ENCODE measurements around the gene BAZ2A.
"Not testable (repeated sequence)": the region's sequence is repeated elsewhere in the genome, so short reads cannot be mapped to it uniquely, and the experiment has no call there.

Gene BAZ2A

GRCh38 chr12:56630180-56630632 lies at the start of gene BAZ2A:
Gene BAZ2A (minus strand): TSS chr12:56630326. CDS start chr12:56617530, 12,796 bp downstream.
- peak; percentile 87 to 90 for DNase-seq (ENCODE audit: low read depth in 1 of 2, low spot score in 1 of 2)
- in situ Hi-C loops (cut with HindIII; ENCODE audit: low pct_unique_long_range_greater_than_20kb, low sequenced_read_pairs) = no loop called here
- TF ChIP-seq JUND (IDR thresholded peaks at IDR 0.05; ENCODE audit: low read depth) = no peak

- in situ Hi-C loops (cut with HindIII; ENCODE audit: low pct_unique_long_range_greater_than_20kb, low sequenced_read_pairs) = no loop called here
- no peak for TF ChIP-seq JUND (IDR thresholded peaks at IDR 0.05; ENCODE audit: low read depth)
- DNase-seq (ENCODE audit: low read depth in 1 of 2, low spot score in 1 of 2) = no peak
Observed at GRCh38 chr12:56678852-56679251, 48.7 kb upstream of the BAZ2A start.

DNA sequence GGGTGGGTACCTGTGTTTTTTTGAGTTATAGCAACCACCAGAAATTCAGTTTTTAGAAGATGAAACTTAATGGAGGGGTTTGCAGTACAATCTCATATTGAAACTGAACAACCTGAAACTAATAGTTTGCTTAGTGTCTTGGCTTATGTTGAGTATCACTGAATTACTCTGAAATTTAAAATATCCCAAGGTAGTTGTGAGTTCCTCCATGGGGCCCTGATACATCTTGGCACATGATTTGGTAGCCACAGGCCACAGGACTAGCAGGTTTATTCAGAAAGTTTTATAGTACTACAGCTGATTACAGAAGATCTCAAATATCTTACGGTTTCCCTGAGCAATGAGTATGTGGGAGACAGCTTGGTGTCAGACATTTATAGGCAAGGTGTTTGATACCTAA lies 47.6 kb upstream of the BAZ2A start:
- peak in 1 of 2 experiments; percentile 23 for DNase-seq (ENCODE audit: low read depth in 1 of 2, low spot score in 1 of 2)
- in situ Hi-C loops (cut with HindIII; ENCODE audit: low pct_unique_long_range_greater_than_20kb, low sequenced_read_pairs) = no loop called here
- TF ChIP-seq JUND (IDR thresholded peaks at IDR 0.05; ENCODE audit: low read depth) = no peak

GRCh38 chr12:56676851-56677580 lies 46.9 kb upstream of the BAZ2A start:
- no peak for TF ChIP-seq JUND (IDR thresholded peaks at IDR 0.05; ENCODE audit: low read depth)
- DNase-seq (ENCODE audit: low read depth in 1 of 2, low spot score in 1 of 2) = peak in 1 of 2 experiments; percentile 27
- in situ Hi-C loops (cut with HindIII; ENCODE audit: low pct_unique_long_range_greater_than_20kb, low sequenced_read_pairs) = no loop called here

DNA sequence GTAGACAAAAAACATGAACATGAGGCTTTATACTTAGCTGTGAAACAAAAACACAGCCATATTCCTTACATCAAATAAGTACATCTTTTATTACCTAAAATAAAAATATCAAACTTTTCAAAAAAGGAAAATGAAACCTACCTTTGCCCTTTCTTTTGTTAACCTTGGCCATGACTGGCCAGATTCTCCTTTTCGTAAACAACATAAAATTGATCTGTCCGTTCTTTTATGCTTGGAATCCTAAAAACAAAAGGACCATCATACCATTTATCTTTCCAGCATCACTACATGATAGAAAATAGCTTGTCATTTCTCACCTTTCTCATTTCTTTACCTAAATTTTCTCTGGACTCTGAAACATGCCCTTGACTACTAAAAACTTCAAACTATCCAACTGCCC lies 41.5 kb upstream of the BAZ2A start:
- in situ Hi-C loops (cut with HindIII; ENCODE audit: low pct_unique_long_range_greater_than_20kb, low sequenced_read_pairs) = no loop called here
- no peak for TF ChIP-seq JUND (IDR thresholded peaks at IDR 0.05; ENCODE audit: low read depth)

GRCh38 chr12:56670836-56671235 lies 40.7 kb upstream of the BAZ2A start:
- no peak for TF ChIP-seq JUND (IDR thresholded peaks at IDR 0.05; ENCODE audit: low read depth)
- in situ Hi-C loops (cut with HindIII; ENCODE audit: low pct_unique_long_range_greater_than_20kb, low sequenced_read_pairs) = no loop called here
- DNase-seq (ENCODE audit: low read depth in 1 of 2, low spot score in 1 of 2) = no peak

More for the DNA sequence above, 41.5 kb upstream of the BAZ2A start:
- DNase-seq (ENCODE audit: low read depth in 1 of 2, low spot score in 1 of 2) = no peak

DNA sequence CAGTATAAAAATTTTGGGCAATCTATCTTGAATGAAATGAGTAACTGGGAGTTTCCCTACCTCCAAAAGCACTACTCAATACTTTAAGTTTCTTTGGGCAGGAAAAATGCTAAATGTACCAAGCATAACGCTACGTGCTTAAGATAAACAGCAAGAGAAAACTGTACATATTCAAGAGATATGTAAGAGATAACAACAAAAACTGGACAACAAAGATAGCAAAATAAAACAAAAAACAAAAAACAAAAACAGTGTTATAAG lies 38.0 kb upstream of the BAZ2A start:
- in situ Hi-C loops (cut with HindIII; ENCODE audit: low pct_unique_long_range_greater_than_20kb, low sequenced_read_pairs) = no loop called here
- no peak for DNase-seq (ENCODE audit: low read depth in 1 of 2, low spot score in 1 of 2)
- TF ChIP-seq JUND (IDR thresholded peaks at IDR 0.05; ENCODE audit: low read depth) = no peak

- DNase-seq (ENCODE audit: low read depth in 1 of 2, low spot score in 1 of 2) = no peak
- TF ChIP-seq JUND (IDR thresholded peaks at IDR 0.05; ENCODE audit: low read depth) = no peak
- in situ Hi-C loops (cut with HindIII; ENCODE audit: low pct_unique_long_range_greater_than_20kb, low sequenced_read_pairs) = no loop called here
Observed at GRCh38 chr12:56661979-56662638, 32.0 kb upstream of the BAZ2A start.

DNA sequence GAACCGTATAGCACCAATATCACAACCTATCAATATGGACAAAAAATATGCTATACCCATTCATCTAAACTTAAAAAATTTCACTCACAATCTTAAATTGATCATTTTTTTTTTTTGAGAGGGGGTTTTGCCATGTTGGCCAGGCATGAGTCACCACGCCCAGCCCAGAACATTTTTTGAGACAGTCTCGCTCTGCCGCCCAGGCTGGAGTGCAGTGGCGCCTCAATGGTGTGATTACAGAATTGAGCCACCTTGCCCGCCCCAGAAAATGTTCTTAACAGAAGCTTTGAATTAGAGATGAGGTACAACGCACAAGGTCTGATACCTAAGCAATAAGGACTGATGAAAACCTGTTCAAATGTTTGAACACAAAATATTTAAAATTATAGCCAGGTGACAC lies 31.4 kb upstream of the BAZ2A start:
- no peak for TF ChIP-seq JUND (IDR thresholded peaks at IDR 0.05; ENCODE audit: low read depth)
- in situ Hi-C loops (cut with HindIII; ENCODE audit: low pct_unique_long_range_greater_than_20kb, low sequenced_read_pairs) = no loop called here
- no peak for DNase-seq (ENCODE audit: low read depth in 1 of 2, low spot score in 1 of 2)

GRCh38 chr12:56658921-56659320 lies 28.8 kb upstream of the BAZ2A start:
- no peak for TF ChIP-seq JUND (IDR thresholded peaks at IDR 0.05; ENCODE audit: low read depth)
- in situ Hi-C loops (cut with HindIII; ENCODE audit: low pct_unique_long_range_greater_than_20kb, low sequenced_read_pairs) = no loop called here
- DNase-seq (ENCODE audit: low read depth in 1 of 2, low spot score in 1 of 2) = no peak

DNA sequence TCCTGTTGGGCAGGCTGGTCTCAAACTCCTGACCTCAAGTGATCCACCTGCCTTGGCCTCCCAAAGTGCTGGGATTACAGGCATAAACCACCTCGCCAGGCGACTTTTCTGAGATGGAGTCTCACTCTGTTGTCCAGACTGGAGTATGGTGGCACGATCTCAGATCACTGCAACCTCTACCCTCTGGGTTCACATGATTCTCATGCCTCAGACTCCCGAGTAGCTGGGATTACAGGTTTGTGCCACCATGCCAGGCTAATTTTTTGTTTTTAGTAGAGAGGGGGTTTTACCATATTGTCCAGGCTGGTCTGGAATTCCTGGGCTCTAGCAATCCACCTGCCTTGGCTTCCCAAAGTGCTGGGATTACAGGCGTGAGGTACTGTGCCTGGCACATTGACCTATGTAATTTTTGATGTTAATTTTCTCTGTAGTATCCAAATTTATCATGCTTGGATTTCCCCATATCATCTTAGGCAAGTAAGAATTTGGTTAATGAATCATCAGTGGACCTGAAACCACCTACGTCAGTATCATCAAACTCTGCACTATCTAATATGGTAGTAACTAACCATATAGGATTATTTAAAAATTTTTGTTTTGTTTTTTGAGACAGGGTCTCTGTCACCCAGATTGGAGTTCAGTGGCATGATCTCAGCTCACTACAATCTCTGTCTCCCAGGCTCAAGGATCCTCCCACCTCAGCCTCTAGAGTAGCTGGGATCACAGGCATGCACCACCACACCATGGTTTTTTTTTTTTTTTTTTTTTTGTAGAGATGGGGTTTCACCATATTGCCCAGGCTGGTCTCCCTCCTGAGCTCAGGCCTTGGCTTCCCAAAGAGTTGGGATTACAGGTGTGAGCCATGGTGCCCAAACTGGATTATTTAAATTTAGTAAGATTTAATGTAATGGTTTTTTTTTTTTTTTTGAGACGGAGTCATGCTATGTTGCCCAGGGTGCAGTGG lies 27.6 kb upstream of the BAZ2A start:
- no peak for DNase-seq (ENCODE audit: low read depth in 1 of 2, low spot score in 1 of 2)
- no peak for TF ChIP-seq JUND (IDR thresholded peaks at IDR 0.05; ENCODE audit: low read depth)
- in situ Hi-C loops (cut with HindIII; ENCODE audit: low pct_unique_long_range_greater_than_20kb, low sequenced_read_pairs) = no loop called here

DNA sequence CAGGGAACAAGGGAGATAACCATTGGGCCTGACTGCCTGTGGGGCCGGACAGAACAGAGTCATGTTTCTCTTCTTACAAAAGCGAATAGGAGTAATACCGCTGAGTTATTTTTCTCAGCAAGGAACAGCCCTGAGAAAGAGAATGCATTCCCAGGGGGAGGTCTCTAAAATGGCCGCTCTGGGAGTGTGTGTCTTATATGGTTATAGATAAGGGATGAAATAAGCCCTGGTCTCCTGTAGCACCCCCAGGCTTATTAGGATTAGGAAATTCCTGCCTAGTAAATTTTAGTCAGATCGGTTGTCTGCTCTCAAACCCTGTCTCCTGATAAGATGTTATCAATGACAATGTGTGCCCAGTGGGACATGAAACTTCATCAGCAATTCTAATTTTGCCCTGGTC lies 23.7 kb upstream of the BAZ2A start:
- DNase-seq (ENCODE audit: low read depth in 1 of 2, low spot score in 1 of 2); in situ Hi-C loops (cut with HindIII; ENCODE audit: low pct_unique_long_range_greater_than_20kb, low sequenced_read_pairs): not testable (repeated sequence)

DNA sequence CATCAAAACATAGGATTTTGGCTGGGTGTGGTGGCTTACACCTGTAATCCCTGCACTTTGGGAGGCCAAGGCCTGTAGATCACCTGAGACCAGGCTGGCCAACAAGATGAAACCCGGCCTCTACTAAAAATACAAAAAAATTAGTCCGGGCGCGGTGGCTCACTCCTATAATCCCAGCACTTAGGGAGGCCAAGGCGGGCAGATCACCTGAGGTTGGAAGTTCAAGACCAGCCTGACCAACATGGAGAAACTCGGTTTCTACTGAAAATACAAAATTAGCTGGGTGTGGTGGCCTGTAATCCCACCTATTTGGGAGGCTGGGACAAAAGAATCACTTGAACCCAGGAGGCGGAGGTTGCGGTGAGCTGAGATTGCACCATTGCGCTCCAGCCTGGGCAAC lies 17.9 kb upstream of the BAZ2A start:
- DNase-seq (ENCODE audit: low read depth in 1 of 2, low spot score in 1 of 2); in situ Hi-C loops (cut with HindIII; ENCODE audit: low pct_unique_long_range_greater_than_20kb, low sequenced_read_pairs): not testable (repeated sequence)

Measured in T47D (cell line).